IMR-90 (cell line): ENCODE measurements around the gene ADISSP. TPM values are rescaled to one million over a fixed set of nuclear protein-coding genes. Genes with fewer than 3 reads are reported as not detected.

Experiments
- ATAC-seq: fragments of 200-7000 bp; cut with Tn5 transposase; 2 replicates; pipeline ENCODE4 v1.9.1; 2020; ENCODE audit warnings: low read depth, mild to moderate bottlenecking, moderate library complexity
- BruUV-seq: library from RNA; stranded (reverse); fragments of 400-500 nt; replicated peaks from 2 replicates; lab custom pipeline; 2021; lab: Mats Ljungman, UMichigan
- CTCF ChIA-PET: fragments of 300-600 bp; formaldehyde crosslinking; extraction: SDS; loops from one replicate; lab custom pipeline; 2021; ENCODE audit warnings: antibody characterized with exemption; lab: Yijun Ruan, JAX
- POLR2A ChIA-PET: fragments of 300-600 bp; sonication (Branson Sonifier 250); formaldehyde crosslinking; loops from one replicate; lab custom pipeline; 2022; ENCODE audit warnings: antibody characterized with exemption; ENCODE audit not compliant: unreplicated experiment; lab: Charles Lee
- DNase-seq: peaks from one replicate; pipeline ENCODE4 v3.0.0; 2013
- H2AFZ ChIP-seq: replicated peaks from 2 replicates; pipeline ENCODE3; 2013; ENCODE audit warnings: low read length, mild to moderate bottlenecking; ENCODE audit not compliant: poor library complexity
- H2AK5ac ChIP-seq: 2 replicates; pipeline ENCODE4 v1.6.1; 2013; ENCODE audit warnings: low read depth, low read length, inconsistent platforms
- H2AK9ac ChIP-seq: replicated peaks from 2 replicates; pipeline ENCODE3; 2013; ENCODE audit warnings: mild to moderate bottlenecking, low read depth, low read length, moderate library complexity; ENCODE audit not compliant: poor library complexity
- H2BK120ac ChIP-seq: 2 replicates; pipeline ENCODE4 v1.6.1; 2013; ENCODE audit warnings: low read depth, low read length, inconsistent platforms
- H2BK15ac ChIP-seq: 3 replicates; pipeline ENCODE4 v1.6.1; 2013; ENCODE audit warnings: low read depth, low read length, inconsistent platforms
- H2BK20ac ChIP-seq: 2 replicates; pipeline ENCODE4 v1.6.1; 2013; ENCODE audit warnings: low read depth, mild to moderate bottlenecking, inconsistent platforms, low read length, moderate library complexity
- H2BK5ac ChIP-seq: 2 replicates; pipeline ENCODE4 v1.6.1; 2013; ENCODE audit warnings: mild to moderate bottlenecking, low read depth, low read length, inconsistent platforms; ENCODE audit not compliant: poor library complexity, severe bottlenecking
- H3K14ac ChIP-seq: replicated peaks from 2 replicates; pipeline ENCODE4 v1.6.1; 2013; ENCODE audit warnings: low read depth, low read length, inconsistent platforms
- H3K18ac ChIP-seq: 2 replicates; pipeline ENCODE4 v1.6.1; 2013; ENCODE audit warnings: low read depth, low read length, control low read depth
- H3K23ac ChIP-seq: 2 replicates; pipeline ENCODE4 v1.6.1; 2013; ENCODE audit warnings: low read depth, low read length, inconsistent platforms
- H3K27ac ChIP-seq: 2 replicates; pipeline ENCODE4 v1.5.1; 2013; ENCODE audit warnings: mild to moderate bottlenecking, control low read depth, low read length; ENCODE audit not compliant: insufficient read depth
- H3K27me3 ChIP-seq: 2 replicates; pipeline ENCODE4 v1.6.1; 2013; ENCODE audit warnings: low read length; ENCODE audit not compliant: control insufficient read depth, insufficient read depth
- H3K36me3 ChIP-seq: 2 replicates; pipeline ENCODE4 v1.6.1; 2013; ENCODE audit warnings: low read length, mixed read lengths; ENCODE audit not compliant: control insufficient read depth, insufficient read depth
- H3K4ac ChIP-seq: 2 replicates; pipeline ENCODE4 v1.6.1; 2013; ENCODE audit warnings: low read depth, low read length, inconsistent platforms
- H3K4me1 ChIP-seq: 2 replicates; pipeline ENCODE4 v1.6.1; 2013; ENCODE audit warnings: low read length, mixed read lengths; ENCODE audit not compliant: control insufficient read depth, insufficient read depth
- H3K4me2 ChIP-seq: 2 replicates; pipeline ENCODE4 v1.6.1; 2013; ENCODE audit warnings: low read depth, mild to moderate bottlenecking, control low read depth, low read length, moderate library complexity
- H3K4me3 ChIP-seq: 2 replicates; pipeline ENCODE4 v1.5.1; 2013; ENCODE audit warnings: low read depth, mild to moderate bottlenecking, control low read depth, low read length, moderate library complexity; ENCODE audit not compliant: insufficient read depth
- H3K56ac ChIP-seq: 2 replicates; pipeline ENCODE4 v1.6.1; 2013; ENCODE audit warnings: low read length, inconsistent platforms; ENCODE audit not compliant: insufficient read depth; ENCODE audit errors: extremely low read depth
- H3K79me1 ChIP-seq, 2 experiments: 2 replicates each; pipeline ENCODE4 v1.6.1; 2013; ENCODE audit warnings: low read length in 2 of 2, inconsistent platforms in 1 of 2, low read depth in 1 of 2
- H3K9ac ChIP-seq: 2 replicates; pipeline ENCODE4 v1.6.1; 2013; ENCODE audit warnings: low read depth, low read length, control low read depth
- H3K9me1 ChIP-seq: 2 replicates; pipeline ENCODE4 v1.6.1; 2013; ENCODE audit warnings: low read length, inconsistent platforms; ENCODE audit not compliant: insufficient read depth
- H3K9me3 ChIP-seq: 2 replicates; pipeline ENCODE4 v1.6.1; 2013; ENCODE audit warnings: low read length; ENCODE audit not compliant: control insufficient read depth, insufficient read depth
- H4K20me1 ChIP-seq: 2 replicates; pipeline ENCODE4 v1.6.1; 2013; ENCODE audit warnings: low read length, inconsistent platforms; ENCODE audit not compliant: insufficient read depth
- H4K5ac ChIP-seq: 2 replicates; pipeline ENCODE4 v1.6.1; 2013; ENCODE audit warnings: mild to moderate bottlenecking, low read depth, low read length, control low read depth
- H4K8ac ChIP-seq, 2 experiments: 2 replicates each; pipeline ENCODE4 v1.6.1; 2013; ENCODE audit warnings: low read depth in 2 of 2, low read length in 2 of 2, control low read depth in 1 of 2, inconsistent platforms in 1 of 2
- H4K91ac ChIP-seq: 2 replicates; pipeline ENCODE4 v1.6.1; 2013; ENCODE audit warnings: low read depth, low read length, inconsistent platforms; ENCODE audit not compliant: insufficient read depth
- BHLHE40 ChIP-seq: fragments of 150-350 bp; IDR thresholded peaks from 2 replicates; pipeline ENCODE4 v1.6.1; 2016; ENCODE audit warnings: mild to moderate bottlenecking, low read depth, low read length
- MAFK ChIP-seq: IDR thresholded peaks from 2 replicates; pipeline ENCODE4 v1.6.1; 2012; ENCODE audit warnings: low read depth, low read length, improper control_type of control experiment
- NFE2L2 ChIP-seq: fragments of 150-350 bp; IDR thresholded peaks from 2 replicates; pipeline ENCODE4 v1.6.1; 2016; ENCODE audit warnings: low read depth, mild to moderate bottlenecking, low read length
- POLR2A ChIP-seq: IDR thresholded peaks from 2 replicates; pipeline ENCODE4 v1.6.1; 2012; ENCODE audit warnings: mild to moderate bottlenecking, low read depth, low read length
- RAD21 ChIP-seq: IDR thresholded peaks from 2 replicates; pipeline ENCODE4 v1.6.1; 2012; ENCODE audit warnings: low read length, improper control_type of control experiment
- SMC3 ChIP-seq: fragments of 150-350 bp; IDR thresholded peaks from 2 replicates; pipeline ENCODE4 v1.6.1; 2016; ENCODE audit warnings: low read depth, mild to moderate bottlenecking, antibody characterized with exemption, low read length, moderate library complexity
- WGBS, 2 experiments: methylation state at CpG; one replicate each; pipeline versions ENCODE4 v1.1.5 to v1.1.7; 2013; ENCODE audit warnings: missing lambda C conversion rate in 2 of 2; ENCODE audit not compliant: insufficient read length in 1 of 2; ENCODE audit errors: extremely low coverage in 2 of 2; 5-methylcytosine and 5-hydroxymethylcytosine counted together
- dilution Hi-C: fragments of 300-500 bp; cut with HindIII; formaldehyde crosslinking; loops from one replicate; pipeline ENCODE4 v1.14.3; 2018; ENCODE audit warnings: low sequenced_read_pairs; ENCODE audit not compliant: unreplicated experiment
- in situ Hi-C: fragments of 300-500 bp; cut with MboI; formaldehyde crosslinking; loops from 3 replicates; pipeline ENCODE4 v1.14.3; 2019; ENCODE audit warnings: low sequenced_read_pairs, inconsistent platforms, mixed read lengths
- intact Hi-C: fragments of 100-400 bp; cut with micrococcal nuclease; formaldehyde crosslinking; loops from 2 replicates; pipeline ENCODE4 v1.10.0; 2022
- polyA plus RNA-seq, 3 experiments: library from polyadenylated mRNA; depleted of rRNA; stranded (reverse); fragments of >200 nt; gene quantifications; 2 replicates each; pipeline ENCODE4 v1.2.3, GENCODE V29; 2012; ENCODE audit warnings: low replicate concordance in 1 of 3
- total RNA-seq: library from RNA; depleted of rRNA; stranded (reverse); fragments of >200 nt; gene quantifications from 2 replicates; pipeline ENCODE4 v1.2.3, GENCODE V29; 2012

ADISSP gene
- total and polyA plus RNA-seq, 2 of the 4 experiments (the other 2 are of a cell fraction), result 31.9 to 58.2 TPM

DNA sequence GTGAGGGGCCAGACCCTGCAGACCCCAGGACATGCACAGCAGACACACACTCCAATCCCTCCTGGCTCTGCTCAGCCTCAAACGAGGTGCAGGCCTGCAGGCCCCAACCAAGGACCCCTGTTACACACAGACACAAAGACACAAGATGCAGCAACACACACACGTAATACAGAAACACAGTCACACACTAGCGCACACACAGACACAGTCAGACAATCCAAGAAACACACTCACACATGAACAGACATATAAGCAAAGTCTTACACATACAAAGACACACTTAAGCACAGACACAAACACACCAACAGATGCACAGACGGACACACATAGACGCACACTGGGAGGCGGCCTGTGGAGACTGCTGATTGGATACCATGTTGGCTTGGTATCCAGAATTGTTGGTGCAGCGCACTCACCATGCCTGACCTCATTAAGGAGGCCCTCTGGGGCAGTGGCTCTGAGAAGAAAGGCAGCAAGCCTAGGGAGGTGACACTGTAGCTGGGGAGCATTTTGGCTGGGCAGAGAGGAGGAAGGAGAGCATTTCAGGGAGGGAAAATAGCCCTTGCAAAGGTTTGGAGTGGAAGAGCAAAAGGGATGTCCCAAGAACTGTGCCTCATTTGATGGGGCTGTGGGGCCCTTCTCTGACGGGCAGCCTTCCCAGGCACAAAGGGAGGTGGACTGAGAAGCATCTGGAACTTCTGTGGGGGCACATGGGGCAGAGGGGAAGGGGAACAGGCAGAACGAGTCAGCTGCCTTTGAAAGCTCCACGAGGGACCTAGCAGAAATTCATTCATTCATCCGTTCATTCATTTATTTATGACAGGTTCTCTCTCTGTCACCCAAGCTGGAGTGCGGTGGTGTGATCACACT lies 36.5 kb downstream of the ADISSP start (continued):
- TF ChIP-seq RAD21, result no peak

DNA sequence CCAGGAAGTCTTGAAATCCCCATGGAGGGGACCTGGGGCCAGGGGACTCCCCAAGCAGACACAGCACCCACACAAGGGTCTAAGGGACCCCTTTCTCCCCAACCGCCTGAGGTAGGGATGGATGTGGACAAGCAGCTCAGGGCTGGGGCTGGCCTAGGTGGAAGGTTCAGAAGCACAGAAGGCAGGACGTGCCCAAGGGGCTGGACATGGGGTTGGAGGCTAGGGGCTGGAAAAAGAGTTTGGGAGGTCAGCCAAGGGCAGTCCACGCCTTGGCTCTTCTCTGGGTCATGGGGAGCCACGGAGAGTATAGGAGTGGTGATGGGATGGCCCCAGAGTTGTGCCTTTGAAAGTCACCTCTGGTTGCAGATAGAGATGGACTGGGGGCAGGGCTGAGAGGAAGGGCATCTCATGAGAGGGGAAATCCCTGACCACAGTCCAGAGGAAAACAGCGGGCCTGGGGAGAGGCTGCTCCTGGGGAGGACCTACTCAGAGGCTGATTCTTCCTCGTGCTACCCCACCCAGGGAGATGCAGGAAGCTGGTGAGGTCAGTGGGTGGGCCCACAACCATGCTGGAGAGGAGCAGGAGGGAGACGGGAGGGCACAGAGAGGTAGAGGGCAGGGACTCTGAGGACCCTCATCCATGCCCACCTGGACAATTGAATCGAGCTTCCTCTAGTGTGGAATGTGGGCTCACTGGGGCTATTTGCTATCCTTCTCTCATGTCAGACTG lies 37.6 kb downstream of the ADISSP start:
- H2BK15ac ChIP-seq, result no peak overlapping the region
- H4K91ac ChIP-seq, result no peak overlapping the region
- no peak overlapping the region for H3K56ac ChIP-seq
- 60% methylated on average over 3 of the region's 8 CpGs; no CpG with 5 or more reads in 1 of the 2 experiments for WGBS, 2 experiments
- H3K4me1 ChIP-seq, result no peaks in the 10 kb centered on the region
- H3K4me2 ChIP-seq, result no peak overlapping the region
- DNase-seq, result no peak
- BruUV-seq, result no TSS peak
- no peak overlapping the region for H2BK120ac ChIP-seq
- no peak overlapping the region for H3K23ac ChIP-seq
- peaks cover 73% of the 10 kb centered on the region for H3K27me3 ChIP-seq
- ChIA-PET POLR2A (no interaction called here), CTCF (no interaction called here)
- no peak overlapping the region for H3K14ac ChIP-seq
- dilution Hi-C loops (no loop called here), intact Hi-C loops (no loop called here), in situ Hi-C loops (no loop called here)
- H3K79me1 ChIP-seq, result no peaks in the 10 kb centered on the region
- H3K9me3 ChIP-seq, result no peaks in the 10 kb centered on the region
- no peak overlapping the region for H4K5ac ChIP-seq
- no peak overlapping the region for H2AK5ac ChIP-seq
- no peak overlapping the region for H3K4me3 ChIP-seq
- H3K36me3 ChIP-seq, result no peaks in the 10 kb centered on the region
- H3K9ac ChIP-seq, result no peak overlapping the region
- no peak overlapping the region for H2AFZ ChIP-seq
- no peak overlapping the region for H3K18ac ChIP-seq
- H2BK5ac ChIP-seq, result no peak overlapping the region
- no peak for ATAC-seq
- peaks cover 2% of the 10 kb centered on the region; the same call in 1 of the 2 replicates for H3K9me1 ChIP-seq
- H2BK20ac ChIP-seq, result no peak overlapping the region
- no peak overlapping the region for H2AK9ac ChIP-seq
- no peak overlapping the region for H4K8ac ChIP-seq
- no peak overlapping the region for H3K27ac ChIP-seq
- no peaks in the 10 kb centered on the region for H4K20me1 ChIP-seq
- H3K4ac ChIP-seq, result no peak overlapping the region
- TF ChIP-seq NFE2L2 (no peak), POLR2A (no peak), SMC3 (no peak), MAFK (no peak), BHLHE40 (no peak)
